ENCODE data around the gene EXOC6B. TPM values are rescaled to one million over a fixed set of nuclear protein-coding genes. Genes with fewer than 3 reads are reported as not detected.

The EXOC6B gene
- total RNA-seq, 2 donors from 2014 or later = 16.6 to 36.6 TPM

- H3K36me3 ChIP-seq = no peaks in the 10 kb centered on the region
- intact Hi-C loops (cut with DNase I) = no loop called here
- H3K9me3 ChIP-seq = no peaks in the 10 kb centered on the region
- TF ChIP-seq POLR2AphosphoS5 (IDR thresholded peaks at IDR 0.05) = no peak
- no peak overlapping the region for H3K4me3 ChIP-seq
- WGBS = 96% methylated on average over 5 of the region's 5 CpGs
- no peak for DNase-seq (ENCODE audit: low spot score)
- H3K27me3 ChIP-seq (replicated peaks; ENCODE audit: insufficient read depth) = no peaks in the 10 kb centered on the region
- no peaks in the 10 kb centered on the region for H3K4me1 ChIP-seq (replicated peaks)
- H3K27ac ChIP-seq = no peak overlapping the region
Measured at GRCh38 chr2:72439892-72440291, 385.9 kb downstream of the EXOC6B start.

GRCh38 chr2:72438364-72438763 is 387.5 kb downstream of the EXOC6B start:
- H3K27me3 ChIP-seq (replicated peaks; ENCODE audit: insufficient read depth) = no peaks in the 10 kb centered on the region
- H3K27ac ChIP-seq = no peak overlapping the region
- WGBS = 88% methylated on average over 3 of the region's 3 CpGs
- no peak for TF ChIP-seq CTCF (IDR thresholded peaks at IDR 0.05)
- TF ChIP-seq POLR2A (IDR thresholded peaks at IDR 0.05) = no peak
- TF ChIP-seq POLR2AphosphoS5 (IDR thresholded peaks at IDR 0.05) = no peak
- no peak overlapping the region for H3K4me3 ChIP-seq
- H3K9me3 ChIP-seq = no peaks in the 10 kb centered on the region
- H3K36me3 ChIP-seq = no peaks in the 10 kb centered on the region
- intact Hi-C loops (cut with DNase I) = no loop called here
- no peaks in the 10 kb centered on the region for H3K4me1 ChIP-seq (replicated peaks)
- no peak for DNase-seq (ENCODE audit: low spot score)

GRCh38 chr2:72431737-72432136 is 394.1 kb downstream of the EXOC6B start:
- no peaks in the 10 kb centered on the region for H3K4me1 ChIP-seq (replicated peaks)
- H3K4me3 ChIP-seq = no peak overlapping the region
- DNase-seq (ENCODE audit: low spot score) = no peak
- 81% methylated on average over 4 of the region's 4 CpGs for WGBS
- no peak overlapping the region for H3K27ac ChIP-seq
- no peaks in the 10 kb centered on the region for H3K36me3 ChIP-seq
- intact Hi-C loops (cut with DNase I) = no loop called here
- TF ChIP-seq POLR2AphosphoS5 (IDR thresholded peaks at IDR 0.05) (no peak), POLR2A (IDR thresholded peaks at IDR 0.05) (no peak), CTCF (IDR thresholded peaks at IDR 0.05) (no peak)
- H3K27me3 ChIP-seq (replicated peaks; ENCODE audit: insufficient read depth) = no peaks in the 10 kb centered on the region
- no peaks in the 10 kb centered on the region for H3K9me3 ChIP-seq

- H3K4me3 ChIP-seq = no peak overlapping the region
Measured at GRCh38 chr2:72427022-72427861, 398.6 kb downstream of the EXOC6B start.

GRCh38 chr2:72425996-72426395 is 399.8 kb downstream of the EXOC6B start:
- H3K27ac ChIP-seq = no peak overlapping the region
- H3K27me3 ChIP-seq (replicated peaks; ENCODE audit: insufficient read depth) = no peaks in the 10 kb centered on the region
- no peaks in the 10 kb centered on the region for H3K4me1 ChIP-seq (replicated peaks)
- H3K4me3 ChIP-seq = no peak overlapping the region
- no peaks in the 10 kb centered on the region for H3K9me3 ChIP-seq
- no peaks in the 10 kb centered on the region for H3K36me3 ChIP-seq
- no peak for DNase-seq (ENCODE audit: low spot score)
- TF ChIP-seq POLR2AphosphoS5 (IDR thresholded peaks at IDR 0.05) = no peak
- TF ChIP-seq CTCF (IDR thresholded peaks at IDR 0.05) = no peak
- intact Hi-C loops (cut with DNase I) = no loop called here

More at GRCh38 chr2:72427022-72427861, 398.6 kb downstream of the EXOC6B start:
- 96% methylated on average over 15 of the region's 15 CpGs for WGBS
- Histone ChIP-seq H3K9me3 (no peaks in the 10 kb centered on the region), H3K36me3 (no peaks in the 10 kb centered on the region), H3K27me3 (replicated peaks; ENCODE audit: insufficient read depth) (no peaks in the 10 kb centered on the region), H3K4me1 (replicated peaks) (no peaks in the 10 kb centered on the region), H3K27ac (no peak overlapping the region)
- intact Hi-C loops (cut with DNase I) = no loop called here
- no peak for TF ChIP-seq POLR2AphosphoS5 (IDR thresholded peaks at IDR 0.05)
- no peak for TF ChIP-seq POLR2A (IDR thresholded peaks at IDR 0.05)
- no peak for TF ChIP-seq CTCF (IDR thresholded peaks at IDR 0.05)
- DNase-seq (ENCODE audit: low spot score) = no peak

Measured in prostate gland (tissue), 2 donors.